ENCODE results near the gene ATP10A. TPM values are rescaled to one million over a fixed set of nuclear protein-coding genes. Genes with fewer than 3 reads are reported as not detected.

The ATP10A gene
- total RNA-seq, 1 experiment from 2014 or later, result not detected

- Histone ChIP-seq H3K4me3 (ENCODE audit: low read depth, low read length) (no peak overlapping the region), H3K36me3 (ENCODE audit: control insufficient read depth, insufficient read depth, low read length) (no peaks in the 10 kb centered on the region), H3K4me1 (no peaks in the 10 kb centered on the region), H3K9me3 (no peaks in the 10 kb centered on the region), H3K27me3 (replicated peaks; ENCODE audit: control insufficient read depth, insufficient read depth, low read length) (no peaks in the 10 kb centered on the region)
- BruUV-seq (replicated peaks), result no TSS peak
- intact Hi-C loops (cut with micrococcal nuclease; ENCODE audit: unreplicated experiment), result no loop called here
- Mint-ChIP-seq H3K36me3 (ENCODE audit: insufficient read depth, unreplicated experiment) (no peaks in the 10 kb centered on the region), H3K4me3 (ENCODE audit: unreplicated experiment) (no peak overlapping the region), H3K4me1 (ENCODE audit: low read depth, unreplicated experiment) (no peaks in the 10 kb centered on the region), H3K9me3 (ENCODE audit: unreplicated experiment) (no peaks in the 10 kb centered on the region), H3K27me3 (ENCODE audit: insufficient read depth, unreplicated experiment) (no peaks in the 10 kb centered on the region), H3K27ac (ENCODE audit: unreplicated experiment) (no peak overlapping the region)
- no peak for DNase-seq
- TF ChIP-seq, protein P1, sequence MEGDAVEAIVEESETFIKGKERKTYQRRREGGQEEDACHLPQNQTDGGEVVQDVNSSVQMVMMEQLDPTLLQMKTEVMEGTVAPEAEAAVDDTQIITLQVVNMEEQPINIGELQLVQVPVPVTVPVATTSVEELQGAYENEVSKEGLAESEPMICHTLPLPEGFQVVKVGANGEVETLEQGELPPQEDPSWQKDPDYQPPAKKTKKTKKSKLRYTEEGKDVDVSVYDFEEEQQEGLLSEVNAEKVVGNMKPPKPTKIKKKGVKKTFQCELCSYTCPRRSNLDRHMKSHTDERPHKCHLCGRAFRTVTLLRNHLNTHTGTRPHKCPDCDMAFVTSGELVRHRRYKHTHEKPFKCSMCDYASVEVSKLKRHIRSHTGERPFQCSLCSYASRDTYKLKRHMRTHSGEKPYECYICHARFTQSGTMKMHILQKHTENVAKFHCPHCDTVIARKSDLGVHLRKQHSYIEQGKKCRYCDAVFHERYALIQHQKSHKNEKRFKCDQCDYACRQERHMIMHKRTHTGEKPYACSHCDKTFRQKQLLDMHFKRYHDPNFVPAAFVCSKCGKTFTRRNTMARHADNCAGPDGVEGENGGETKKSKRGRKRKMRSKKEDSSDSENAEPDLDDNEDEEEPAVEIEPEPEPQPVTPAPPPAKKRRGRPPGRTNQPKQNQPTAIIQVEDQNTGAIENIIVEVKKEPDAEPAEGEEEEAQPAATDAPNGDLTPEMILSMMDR (IDR thresholded peaks at IDR 0.05; ENCODE audit: insufficient read depth in 1 of 2, low read depth in 1 of 2, low read length in 1 of 2, severe bottlenecking in 1 of 2, unreplicated experiment in 1 of 2), result no peak
- ChIA-PET POLR2A (no interaction called here), CTCF (no interaction called here)
Observed at GRCh38 chr15:25734680-25735355, 128.3 kb downstream of the ATP10A start.

- ChIA-PET POLR2A (no interaction called here), CTCF (no interaction called here)
- no peaks in the 10 kb centered on the region for H3K9me3 ChIP-seq
- no peaks in the 10 kb centered on the region for H3K36me3 ChIP-seq (ENCODE audit: control insufficient read depth, insufficient read depth, low read length)
- H3K27me3 ChIP-seq (replicated peaks; ENCODE audit: control insufficient read depth, insufficient read depth, low read length), result no peaks in the 10 kb centered on the region
- H3K4me1 Mint-ChIP-seq (ENCODE audit: low read depth, unreplicated experiment), result no peaks in the 10 kb centered on the region
- H3K9me3 Mint-ChIP-seq (ENCODE audit: unreplicated experiment), result no peaks in the 10 kb centered on the region
- TF ChIP-seq, protein P1 (IDR thresholded peaks at IDR 0.05; ENCODE audit: insufficient read depth in 1 of 2, low read depth in 1 of 2, low read length in 1 of 2, severe bottlenecking in 1 of 2, unreplicated experiment in 1 of 2), result no peak
- H3K4me3 Mint-ChIP-seq (ENCODE audit: unreplicated experiment), result no peak overlapping the region
- no peaks in the 10 kb centered on the region for H3K27me3 Mint-ChIP-seq (ENCODE audit: insufficient read depth, unreplicated experiment)
- H3K4me3 ChIP-seq (ENCODE audit: low read depth, low read length), result no peak overlapping the region
- no TSS peak for BruUV-seq (replicated peaks)
- intact Hi-C loops (cut with micrococcal nuclease; ENCODE audit: unreplicated experiment), result no loop called here
- no peaks in the 10 kb centered on the region for H3K36me3 Mint-ChIP-seq (ENCODE audit: insufficient read depth, unreplicated experiment)
- H3K27ac Mint-ChIP-seq (ENCODE audit: unreplicated experiment), result no peak overlapping the region
- no peak for DNase-seq
- H3K4me1 ChIP-seq, result no peaks in the 10 kb centered on the region
Observed at GRCh38 chr15:25733856-25734679, 129.1 kb downstream of the ATP10A start.

DNA sequence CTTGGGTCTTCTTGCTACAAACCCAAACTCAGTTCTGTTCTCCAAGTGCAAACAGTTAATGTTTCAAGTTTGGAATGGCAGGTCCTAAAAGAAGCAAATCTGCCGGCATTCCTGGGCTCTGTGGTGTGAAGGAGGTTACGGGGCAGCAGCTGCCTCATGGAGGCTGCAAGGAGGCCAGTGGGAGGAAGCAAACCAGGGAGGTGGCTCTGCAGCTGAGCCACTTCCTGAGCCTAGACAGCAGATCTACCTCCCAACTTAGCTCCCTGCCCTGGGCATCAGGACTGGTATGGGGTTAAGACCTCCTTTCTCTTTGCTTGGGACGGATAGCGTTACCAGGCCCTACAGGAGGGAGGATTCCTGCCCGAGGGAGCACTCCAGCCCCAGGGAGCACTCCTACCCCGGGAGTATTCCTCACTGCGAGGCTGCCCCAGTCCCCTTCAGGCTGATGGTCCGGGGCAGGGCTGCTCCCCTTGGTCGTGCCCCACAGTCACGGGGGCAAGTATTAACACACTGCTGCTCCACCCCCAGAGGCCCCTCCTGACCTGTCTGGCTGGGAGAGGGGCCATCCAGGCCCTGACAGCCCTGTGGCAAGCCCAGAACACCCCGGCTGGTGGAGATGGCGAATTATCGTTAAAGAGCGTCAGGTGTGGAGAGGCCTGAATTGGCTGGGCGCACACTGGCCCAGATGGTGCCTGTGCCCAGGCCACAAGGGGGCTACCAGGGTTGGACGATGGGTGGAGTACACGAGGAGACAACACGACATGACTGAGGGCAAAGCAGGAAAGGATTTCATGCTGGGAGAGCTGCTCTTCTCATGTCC is 129.9 kb downstream of the ATP10A start:
- intact Hi-C loops (cut with micrococcal nuclease; ENCODE audit: unreplicated experiment), result no loop called here
- Histone ChIP-seq H3K4me1 (no peaks in the 10 kb centered on the region), H3K4me3 (ENCODE audit: low read depth, low read length) (no peak overlapping the region), H3K27me3 (replicated peaks; ENCODE audit: control insufficient read depth, insufficient read depth, low read length) (no peaks in the 10 kb centered on the region), H3K36me3 (ENCODE audit: control insufficient read depth, insufficient read depth, low read length) (no peaks in the 10 kb centered on the region), H3K9me3 (no peaks in the 10 kb centered on the region)
- Mint-ChIP-seq H3K36me3 (ENCODE audit: insufficient read depth, unreplicated experiment) (no peaks in the 10 kb centered on the region), H3K27ac (ENCODE audit: unreplicated experiment) (no peak overlapping the region), H3K4me1 (ENCODE audit: low read depth, unreplicated experiment) (no peaks in the 10 kb centered on the region), H3K9me3 (ENCODE audit: unreplicated experiment) (no peaks in the 10 kb centered on the region), H3K4me3 (ENCODE audit: unreplicated experiment) (no peak overlapping the region), H3K27me3 (ENCODE audit: insufficient read depth, unreplicated experiment) (no peaks in the 10 kb centered on the region)
- CTCF ChIA-PET, result no interaction called here
- BruUV-seq (replicated peaks), result no TSS peak
- POLR2A ChIA-PET, result no interaction called here
- TF ChIP-seq, protein P1 (IDR thresholded peaks at IDR 0.05; ENCODE audit: insufficient read depth in 1 of 2, low read depth in 1 of 2, low read length in 1 of 2, severe bottlenecking in 1 of 2, unreplicated experiment in 1 of 2), result no peak
- no peak for DNase-seq

Data from Caco-2 (cell line).